GM10248 (cell line): ENCODE measurements around the gene NACC2.

Experiments used
- CTCF ChIA-PET: fragments of 300-600 bp; sonication (Branson Sonifier 250); formaldehyde crosslinking; extraction: SDS; loops from one replicate; lab custom pipeline; 2021; ENCODE audit warnings: antibody characterized with exemption; lab: Yijun Ruan, JAX
- POLR2A ChIA-PET: fragments of 350-650 bp; sonication (Branson Sonifier 250); formaldehyde crosslinking; extraction: SDS; loops from one replicate; lab custom pipeline; 2020; ENCODE audit warnings: antibody characterized with exemption; lab: Yijun Ruan, JAX
- DNase-seq: peaks from one replicate; pipeline ENCODE4 v3.0.0; 2012; ENCODE audit errors: extremely low spot score
- CTCF ChIP-seq: IDR thresholded peaks from 2 replicates; pipeline ENCODE4 v1.5.1; 2012; ENCODE audit warnings: mild to moderate bottlenecking, low read depth; ENCODE audit errors: extremely low read depth, missing control alignments, control extremely low read depth

Gene NACC2

DNA sequence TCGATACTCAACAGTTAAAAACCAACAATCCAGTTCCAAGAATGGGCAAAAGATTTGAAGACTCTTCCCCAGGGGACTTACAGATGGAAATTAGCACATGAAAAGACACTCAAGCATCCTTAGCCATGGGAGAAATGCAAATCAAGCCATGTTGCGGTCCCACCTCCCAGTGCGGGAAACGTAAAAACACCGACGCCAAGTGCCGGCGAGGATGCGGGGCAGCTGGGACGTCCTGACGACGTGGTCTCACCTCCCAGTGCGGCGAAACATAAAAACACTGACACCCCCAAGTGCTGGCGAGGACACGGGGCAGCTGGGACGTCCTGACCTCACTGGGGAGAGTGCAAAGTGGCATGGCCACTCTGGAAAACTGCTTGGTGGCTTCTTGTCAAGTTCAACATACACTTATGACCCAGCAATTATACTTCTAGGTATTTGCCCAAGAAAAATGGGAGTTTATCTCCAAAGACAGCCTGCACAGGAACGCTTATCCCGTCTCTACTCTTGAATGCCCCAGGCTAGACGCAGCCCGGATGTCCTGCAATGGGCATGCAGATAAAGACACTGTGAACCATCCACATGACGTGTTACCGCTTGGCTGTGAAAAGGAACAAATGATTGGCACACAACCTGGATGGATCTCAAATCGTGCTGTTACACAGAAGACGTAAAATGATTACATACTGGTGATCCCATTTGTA lies 73.8 kb downstream of the NACC2 start:
- no peak for TF ChIP-seq CTCF
- DNase-seq, result no peak
- ChIA-PET POLR2A (no interaction called here), CTCF (no interaction called here)

- ChIA-PET CTCF (no interaction called here), POLR2A (no interaction called here)
- no peak for TF ChIP-seq CTCF
Measured at GRCh38 chr9:136020671-136021070, 74.4 kb downstream of the NACC2 start.

GRCh38 chr9:136020206-136020605 lies 74.9 kb downstream of the NACC2 start:
- CTCF ChIA-PET, result no interaction called here

More at GRCh38 chr9:136020671-136021070, 74.4 kb downstream of the NACC2 start:
- DNase-seq, result no peak

GRCh38 chr9:136019681-136020060 lies 75.4 kb downstream of the NACC2 start:
- CTCF ChIA-PET, result no interaction called here
- no peak for TF ChIP-seq CTCF
- no peak for DNase-seq

More at GRCh38 chr9:136020206-136020605, 74.9 kb downstream of the NACC2 start:
- DNase-seq, result no peak
- TF ChIP-seq CTCF, result no peak
- POLR2A ChIA-PET, result no interaction called here

DNA sequence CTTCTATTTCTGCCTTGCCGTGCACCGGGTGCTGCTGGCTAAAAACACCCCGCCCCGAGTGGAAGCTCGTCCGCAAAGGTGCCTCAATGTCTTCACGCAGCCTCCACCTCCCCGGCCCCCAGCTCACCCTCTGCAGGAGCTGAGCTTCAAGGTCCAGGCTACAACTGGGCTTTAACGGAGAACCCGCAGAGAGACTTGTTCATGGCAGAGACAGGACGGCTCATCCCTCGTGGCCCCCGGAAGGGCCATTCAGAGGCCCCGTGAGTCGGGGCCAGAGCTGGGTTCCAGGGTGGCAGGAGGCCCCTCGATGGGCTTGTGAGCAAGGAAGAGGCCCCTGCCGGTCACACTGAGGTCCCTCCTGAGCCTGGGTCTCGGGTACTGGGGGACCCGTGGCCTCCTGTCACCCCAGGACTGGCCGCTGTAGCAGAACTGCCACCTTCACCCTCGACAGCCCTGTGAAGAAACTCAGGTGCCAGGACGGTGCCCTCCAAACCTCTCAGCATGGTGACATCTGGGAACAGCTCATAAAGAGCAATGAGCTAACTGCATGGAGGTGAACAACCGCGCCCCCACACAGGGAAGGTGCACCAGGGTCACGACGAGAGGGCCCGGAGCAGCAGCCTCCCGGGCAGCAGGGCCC lies 75.9 kb downstream of the NACC2 start:
- TF ChIP-seq CTCF, result no peak
- ChIA-PET POLR2A (no interaction called here), CTCF (no interaction called here)
- no peak for DNase-seq

More at GRCh38 chr9:136019681-136020060, 75.4 kb downstream of the NACC2 start:
- POLR2A ChIA-PET, result no interaction called here

- TF ChIP-seq CTCF, result no peak
- no peak for DNase-seq
- ChIA-PET CTCF (no interaction called here), POLR2A (no interaction called here)
Measured at GRCh38 chr9:136018257-136019031, 76.6 kb downstream of the NACC2 start.
